LHCN-M2 (cell line): Measurements from ENCODE around the gene CTIF. TPM values are rescaled to one million over a fixed set of nuclear protein-coding genes. Genes with fewer than 3 reads are reported as not detected.

Experiments used
- DNase-seq: peaks from one replicate; pipeline ENCODE4 v3.0.0-alpha.2; 2012; ENCODE audit warnings: low read depth
- total RNA-seq: library from RNA; depleted of rRNA; stranded (reverse); fragments of >200 nt; gene quantifications from 2 replicates; pipeline ENCODE4 v1.2.3, GENCODE V29; 2014

CTIF gene
- total RNA-seq, 1 experiment from 2014 or later: 18.1 TPM

DNA sequence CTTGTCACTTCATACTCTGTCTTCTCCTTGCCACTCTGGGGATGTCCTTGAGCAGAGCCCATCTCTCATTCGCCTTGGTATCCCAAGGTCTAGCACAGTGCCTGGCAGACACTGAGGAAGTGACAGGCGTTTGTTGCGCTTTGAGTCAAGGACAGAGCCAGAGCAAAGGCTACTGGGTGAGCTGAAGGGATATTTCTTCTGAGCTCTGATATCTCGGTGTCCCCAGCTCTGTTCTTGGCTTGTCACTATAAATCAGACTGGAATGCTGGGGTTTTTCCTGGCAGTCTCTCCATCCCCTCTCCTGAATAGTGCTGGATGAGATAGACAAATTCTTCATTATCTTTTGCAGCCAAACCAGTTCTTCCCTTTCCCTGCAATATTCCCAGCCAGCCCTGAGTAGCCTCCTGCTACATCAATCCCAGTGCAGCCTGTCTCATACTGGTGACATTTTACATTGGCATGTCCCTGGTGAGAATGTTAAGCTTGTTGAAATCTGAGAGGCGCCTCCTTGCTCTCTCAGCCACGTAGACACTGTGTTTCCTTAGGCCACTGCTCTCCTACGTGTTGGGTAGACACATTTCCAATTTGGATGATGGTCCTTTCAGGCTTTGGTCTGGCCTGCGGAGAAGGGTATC, 61.7 kb downstream of the CTIF start:
- no peak for DNase-seq

- no peak for DNase-seq
Measured at GRCh38 chr18:48601343-48601742, 62.5 kb downstream of the CTIF start.

GRCh38 chr18:48602759-48603390, 64.0 kb downstream of the CTIF start:
- DNase-seq: no peak

DNA sequence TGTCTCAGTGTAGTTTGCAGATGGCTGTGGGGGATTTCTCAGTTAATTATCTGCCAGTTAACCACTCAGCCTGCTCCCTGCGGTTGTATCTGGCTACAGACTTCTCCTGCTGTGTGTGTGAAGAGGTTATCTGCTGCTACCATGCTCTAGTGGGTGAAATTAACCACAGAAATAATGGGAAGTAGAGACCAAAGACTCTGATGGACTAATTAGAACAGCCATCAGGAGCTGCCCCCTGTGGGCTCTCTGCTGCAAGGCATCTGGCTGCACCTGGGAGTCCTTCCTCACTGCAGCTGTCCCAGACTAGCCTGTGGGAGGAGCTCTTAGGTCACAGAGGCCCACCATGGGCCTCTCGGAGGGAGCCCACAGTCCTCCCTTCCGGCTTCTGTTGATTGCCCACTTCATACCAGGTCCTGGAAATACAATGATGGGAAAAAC, 66.6 kb downstream of the CTIF start:
- peak; percentile 28 for DNase-seq

GRCh38 chr18:48607056-48607984, 68.5 kb downstream of the CTIF start:
- DNase-seq: peak; percentile 91

GRCh38 chr18:48608581-48608980, 69.8 kb downstream of the CTIF start:
- DNase-seq: no peak

DNA sequence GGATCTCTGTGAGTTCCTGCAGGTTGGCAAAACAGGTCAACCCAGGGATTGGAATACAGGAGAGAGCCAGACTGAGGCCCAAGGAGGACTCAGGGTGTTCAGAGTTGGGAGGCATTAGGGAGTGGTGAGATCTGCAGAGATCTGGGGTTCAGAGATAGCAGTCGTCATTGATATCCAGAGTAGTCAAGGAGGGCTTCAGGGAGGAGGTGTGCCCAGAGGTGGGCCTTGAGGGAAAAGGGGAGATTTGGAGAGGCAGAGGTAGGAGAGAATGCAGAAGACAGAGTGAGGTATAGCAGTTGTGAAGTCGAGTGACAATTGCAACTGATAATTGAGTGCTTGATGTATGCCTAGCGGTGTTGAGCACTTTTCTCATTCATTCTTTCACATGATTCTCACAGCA, 70.3 kb downstream of the CTIF start:
- DNase-seq: no peak

GRCh38 chr18:48609820-48610815, 71.3 kb downstream of the CTIF start:
- DNase-seq: no peak

- no peak for DNase-seq
Measured at GRCh38 chr18:48611203-48611602, 72.4 kb downstream of the CTIF start.

DNA sequence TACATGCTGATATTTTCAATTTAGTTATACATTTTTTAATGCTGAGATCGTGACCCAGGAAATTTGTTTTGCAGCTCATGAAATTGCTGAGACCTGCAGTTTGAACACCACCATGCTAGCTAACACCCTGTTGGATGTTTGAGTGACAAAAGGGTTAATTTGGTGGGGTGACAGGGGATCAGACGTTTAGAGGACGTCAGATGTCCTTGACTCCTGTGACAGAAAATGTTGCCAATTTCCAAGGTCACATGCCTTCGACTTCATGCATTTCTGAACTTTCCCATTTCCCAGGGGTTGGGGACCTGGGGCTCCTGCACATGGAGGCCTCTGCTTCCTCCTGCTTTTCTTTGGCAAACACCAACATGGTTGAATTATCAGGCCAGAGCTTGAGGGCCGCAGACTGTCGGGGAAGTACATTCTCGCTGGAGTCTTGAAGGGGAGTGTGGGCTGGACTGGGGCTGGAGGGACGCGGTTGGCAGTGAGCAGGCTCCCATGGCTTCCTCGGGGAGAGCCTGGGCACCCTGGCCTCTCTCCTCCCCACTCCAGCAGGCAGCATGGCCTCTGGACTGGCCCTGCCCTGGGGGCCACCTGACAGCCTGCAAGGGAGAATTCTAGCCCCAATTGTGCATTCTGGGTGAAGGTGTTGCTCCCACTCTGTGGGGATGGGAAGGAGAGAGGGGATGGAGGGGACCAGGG, 73.1 kb downstream of the CTIF start:
- DNase-seq: no peak

DNA sequence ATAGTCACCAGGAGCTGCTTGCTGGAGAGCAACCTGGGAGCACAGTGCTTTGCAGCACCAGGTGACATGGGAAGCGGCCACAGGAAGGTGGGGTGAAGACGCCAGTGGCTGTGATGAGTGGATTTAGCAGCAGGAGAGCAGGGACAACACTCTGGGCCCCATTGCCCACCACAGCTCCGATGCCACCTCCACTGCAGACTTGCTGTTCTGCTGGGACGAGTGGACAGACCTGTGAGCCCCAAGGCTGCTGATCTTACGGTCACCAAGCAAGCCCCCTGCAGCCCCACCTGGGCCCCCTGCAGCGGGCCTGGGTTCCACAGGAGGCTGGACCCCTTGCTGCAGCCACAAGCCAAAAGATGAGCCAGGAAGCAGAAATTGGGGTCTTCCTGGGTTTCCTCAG, 73.7 kb downstream of the CTIF start:
- DNase-seq: no peak

- DNase-seq: no peak
Measured at GRCh38 chr18:48612917-48613316, 74.1 kb downstream of the CTIF start.

DNA sequence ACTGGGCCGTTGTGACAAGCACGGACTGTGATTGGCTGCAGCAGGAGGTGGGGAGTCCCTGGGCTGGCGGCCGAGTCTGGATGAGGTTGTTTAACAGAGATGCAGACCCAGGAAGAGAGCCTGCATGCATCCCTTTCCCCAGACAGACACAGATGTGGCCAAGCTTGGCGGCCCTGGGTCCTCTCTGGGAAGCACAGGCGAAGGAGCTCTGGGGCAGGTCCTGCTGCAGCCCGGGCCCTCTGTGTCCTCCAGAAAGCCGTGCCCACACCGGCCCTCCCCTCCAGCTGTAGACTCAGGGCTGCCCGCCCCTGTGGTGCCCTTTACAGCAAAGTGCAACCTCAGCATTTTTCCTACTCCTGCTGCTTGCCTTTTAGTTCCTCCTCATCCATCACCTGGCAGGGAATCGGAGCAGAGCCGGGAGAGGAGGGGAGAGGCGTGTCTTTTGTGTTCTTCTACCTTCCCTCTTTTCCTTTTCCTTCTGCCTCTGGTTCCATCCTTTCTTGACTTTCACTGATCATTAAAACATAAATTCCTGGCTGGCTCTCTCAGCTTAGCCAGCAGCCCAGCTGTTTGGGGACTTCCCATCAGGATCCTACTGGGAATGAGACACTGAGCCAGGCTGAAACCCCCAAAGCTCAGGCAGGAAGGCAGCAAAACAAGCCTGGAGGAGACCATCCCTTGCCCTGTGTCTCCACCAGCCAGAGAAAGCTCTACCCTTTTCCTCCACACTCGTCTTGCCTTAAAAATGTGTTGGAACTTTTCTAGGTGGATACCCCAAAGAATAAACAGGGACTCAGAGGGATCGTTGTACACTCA, 75.0 kb downstream of the CTIF start:
- no peak for DNase-seq

DNA sequence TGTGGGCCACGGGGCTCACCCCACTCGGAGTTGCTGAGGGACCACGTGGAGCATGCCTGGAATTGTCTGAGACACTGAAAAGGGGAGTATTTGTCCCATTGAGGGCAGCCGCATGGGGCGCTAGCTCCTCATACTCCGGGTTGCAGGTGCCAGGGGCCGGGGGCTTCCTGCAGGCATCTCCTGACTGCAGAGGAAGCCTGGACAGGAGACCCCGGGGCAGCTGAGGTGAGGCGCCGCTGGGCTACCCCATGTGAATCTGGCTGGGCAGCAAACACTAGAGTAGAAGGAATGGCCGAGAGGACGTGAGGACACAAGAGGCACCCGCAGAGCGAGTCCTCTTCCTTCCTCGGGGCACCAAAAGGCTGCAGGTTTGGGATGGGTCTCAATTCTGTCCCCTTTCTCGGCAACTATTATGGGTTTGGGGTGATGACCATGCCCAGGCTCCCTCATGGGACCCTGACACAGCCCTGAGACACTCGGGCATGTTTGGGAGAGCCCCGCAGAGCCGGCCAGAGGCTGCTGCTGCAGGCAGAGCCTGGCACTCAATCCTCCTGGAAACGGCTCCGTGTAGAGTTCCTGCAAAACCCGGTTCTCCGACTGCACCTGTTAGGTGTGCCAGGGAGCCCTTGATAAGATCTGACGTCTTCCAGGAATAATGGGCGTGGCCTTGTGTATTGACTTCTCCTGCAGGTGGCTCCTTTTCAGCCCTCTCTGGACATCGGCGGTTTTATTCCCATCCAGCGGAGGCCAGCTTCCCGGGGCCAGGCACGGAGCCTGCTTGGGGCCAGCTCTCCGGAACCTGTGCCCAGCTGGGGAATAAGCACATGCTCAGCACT, 77.0 kb downstream of the CTIF start:
- no peak for DNase-seq

DNA sequence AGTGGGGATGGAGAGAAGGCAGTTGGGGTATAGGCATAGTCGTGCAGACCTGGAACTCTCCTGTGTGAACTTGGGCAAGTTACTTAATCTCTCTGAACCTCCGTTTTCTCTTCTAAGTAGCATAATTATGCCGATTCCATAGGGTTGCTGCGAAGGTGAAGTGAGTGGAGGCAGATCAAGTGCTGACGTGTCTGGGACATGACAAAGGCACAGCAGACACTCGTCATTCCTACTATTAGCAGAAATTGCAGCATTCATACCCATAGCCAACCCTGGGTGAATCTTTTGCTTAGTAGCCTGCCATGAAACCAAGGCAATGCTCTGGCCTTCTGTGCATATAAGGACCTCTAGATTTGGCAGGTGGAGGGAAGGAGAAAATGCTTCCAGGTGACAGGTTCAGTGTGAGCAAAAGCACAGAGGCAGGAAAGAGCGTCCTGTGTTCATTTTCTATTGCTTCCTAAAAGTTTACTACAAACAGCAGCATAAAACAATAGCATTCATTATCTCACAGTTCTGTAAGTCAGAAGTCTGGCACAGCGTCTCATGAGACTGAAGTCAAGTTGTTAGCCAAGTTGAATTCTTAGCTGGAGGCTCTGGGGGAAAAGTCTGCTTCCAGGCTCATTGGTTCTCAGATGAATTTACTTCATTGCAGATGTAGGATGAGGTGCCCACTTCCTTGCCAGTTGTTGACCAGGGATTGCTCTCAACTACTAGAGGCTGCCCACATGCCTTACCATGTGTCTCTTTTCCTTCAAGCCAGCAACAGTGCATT, 77.8 kb downstream of the CTIF start:
- DNase-seq: no peak

- DNase-seq: no peak
Measured at GRCh38 chr18:48617844-48618497, 79.1 kb downstream of the CTIF start.

DNA sequence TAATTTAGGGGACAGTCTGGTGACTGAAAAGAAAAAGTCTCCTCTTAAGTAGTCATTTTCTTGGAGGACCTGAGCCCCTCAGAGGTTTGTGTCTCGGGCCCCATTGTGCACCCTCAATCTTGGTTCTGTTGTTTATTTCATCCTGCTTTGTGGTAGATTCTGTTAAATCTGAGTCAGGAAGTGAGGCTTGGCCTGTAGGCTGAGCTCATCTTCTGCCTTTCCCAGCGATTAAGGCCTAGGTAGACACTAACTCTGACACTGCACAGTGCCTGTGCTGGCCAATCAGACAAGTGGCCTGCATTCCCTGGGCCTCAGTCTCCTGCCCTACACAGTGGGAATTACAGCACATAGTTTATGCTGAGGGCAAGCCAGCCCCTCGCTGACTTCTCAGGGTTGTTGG, 80.2 kb downstream of the CTIF start:
- no peak for DNase-seq
